GM13976 (cell line): ENCODE data around the gene RDX.

ENCODE experiments used
- DNase-seq: peaks from one replicate; pipeline ENCODE4 v3.0.0; 2012; ENCODE audit warnings: low spot score
- in situ Hi-C: fragments of 300-500 bp; cut with MboI; formaldehyde crosslinking; loops from one replicate; pipeline ENCODE4 v1.12.0; 2022; ENCODE audit warnings: low sequenced_read_pairs, mixed read lengths, inconsistent platforms; ENCODE audit not compliant: unreplicated experiment
- TF ChIP-seq, protein P1 (sequence below): IDR thresholded peaks from 2 replicates; pipeline ENCODE4 v1.5.1; 2012; ENCODE audit warnings: borderline replicate concordance, mild to moderate bottlenecking; ENCODE audit not compliant: insufficient read depth; ENCODE audit errors: extremely low read depth, missing control alignments, control extremely low read depth

Gene RDX

DNA sequence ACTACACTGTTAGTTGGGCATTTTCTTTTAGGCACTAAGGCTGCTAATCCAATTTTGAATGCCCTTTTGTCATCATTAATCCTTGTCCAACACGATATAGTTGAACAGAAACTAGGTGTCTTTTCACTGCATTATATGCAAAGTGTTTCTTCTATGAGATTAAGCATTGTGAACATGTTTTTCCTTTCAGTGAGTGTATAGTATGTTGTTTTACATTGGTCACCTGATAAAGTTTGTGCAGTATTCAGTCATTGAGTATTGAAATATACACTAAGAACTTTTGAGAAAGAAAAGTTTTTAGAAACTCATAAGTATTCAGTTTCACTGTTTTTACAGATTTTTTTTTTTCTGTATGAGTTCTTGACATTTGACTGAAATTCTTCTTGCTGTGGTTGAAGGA lies 144.2 kb downstream of the RDX start:
- in situ Hi-C loops, result no loop called here
- TF ChIP-seq, protein P1, sequence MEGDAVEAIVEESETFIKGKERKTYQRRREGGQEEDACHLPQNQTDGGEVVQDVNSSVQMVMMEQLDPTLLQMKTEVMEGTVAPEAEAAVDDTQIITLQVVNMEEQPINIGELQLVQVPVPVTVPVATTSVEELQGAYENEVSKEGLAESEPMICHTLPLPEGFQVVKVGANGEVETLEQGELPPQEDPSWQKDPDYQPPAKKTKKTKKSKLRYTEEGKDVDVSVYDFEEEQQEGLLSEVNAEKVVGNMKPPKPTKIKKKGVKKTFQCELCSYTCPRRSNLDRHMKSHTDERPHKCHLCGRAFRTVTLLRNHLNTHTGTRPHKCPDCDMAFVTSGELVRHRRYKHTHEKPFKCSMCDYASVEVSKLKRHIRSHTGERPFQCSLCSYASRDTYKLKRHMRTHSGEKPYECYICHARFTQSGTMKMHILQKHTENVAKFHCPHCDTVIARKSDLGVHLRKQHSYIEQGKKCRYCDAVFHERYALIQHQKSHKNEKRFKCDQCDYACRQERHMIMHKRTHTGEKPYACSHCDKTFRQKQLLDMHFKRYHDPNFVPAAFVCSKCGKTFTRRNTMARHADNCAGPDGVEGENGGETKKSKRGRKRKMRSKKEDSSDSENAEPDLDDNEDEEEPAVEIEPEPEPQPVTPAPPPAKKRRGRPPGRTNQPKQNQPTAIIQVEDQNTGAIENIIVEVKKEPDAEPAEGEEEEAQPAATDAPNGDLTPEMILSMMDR, result no peak
- no peak for DNase-seq

DNA sequence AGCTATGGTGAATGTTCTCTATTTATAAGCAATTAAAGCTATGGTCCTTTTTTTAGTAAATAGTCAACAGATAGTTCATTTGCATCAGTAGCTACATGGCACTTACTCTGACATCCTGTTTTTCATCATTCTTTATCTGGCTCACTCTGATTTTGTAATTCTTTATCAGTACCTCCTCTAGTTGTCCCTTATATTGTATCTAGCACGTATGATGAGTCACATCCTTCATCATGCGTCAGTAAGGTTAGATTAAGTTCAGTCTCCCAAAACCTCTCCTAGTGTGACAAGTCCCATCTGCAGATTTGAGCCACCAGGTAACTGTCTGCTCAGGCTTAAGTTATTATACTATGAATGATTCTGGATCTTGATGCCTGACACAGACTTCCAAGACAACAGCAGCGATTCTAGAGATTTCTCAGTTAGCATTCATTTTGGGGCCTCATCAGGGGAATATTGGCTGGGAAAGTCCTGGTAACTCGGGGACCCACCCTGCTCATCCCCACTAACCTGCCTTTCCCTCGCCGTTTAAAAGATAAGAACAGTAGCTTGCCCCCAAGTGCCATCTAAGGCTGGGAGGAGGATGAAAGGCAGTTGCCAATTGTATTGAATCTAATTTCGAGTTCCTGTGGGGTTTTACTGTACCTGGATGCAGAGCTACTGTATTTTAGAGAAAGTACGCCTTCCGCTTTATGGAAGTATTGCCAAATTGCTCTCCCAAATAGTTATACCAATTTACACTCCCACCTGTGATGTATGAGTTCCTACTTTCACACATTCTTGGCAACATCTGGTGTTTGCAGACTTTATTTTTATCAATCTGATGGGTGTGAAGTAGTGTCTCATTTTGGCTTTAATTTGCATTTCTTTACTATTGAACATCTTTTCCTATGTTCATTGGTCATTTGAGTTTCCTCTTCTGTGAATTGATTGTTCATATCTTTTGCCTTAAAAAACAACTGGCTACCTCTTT lies 147.4 kb downstream of the RDX start:
- TF ChIP-seq, protein P1, result no peak
- in situ Hi-C loops, result no loop called here
- no peak for DNase-seq

DNA sequence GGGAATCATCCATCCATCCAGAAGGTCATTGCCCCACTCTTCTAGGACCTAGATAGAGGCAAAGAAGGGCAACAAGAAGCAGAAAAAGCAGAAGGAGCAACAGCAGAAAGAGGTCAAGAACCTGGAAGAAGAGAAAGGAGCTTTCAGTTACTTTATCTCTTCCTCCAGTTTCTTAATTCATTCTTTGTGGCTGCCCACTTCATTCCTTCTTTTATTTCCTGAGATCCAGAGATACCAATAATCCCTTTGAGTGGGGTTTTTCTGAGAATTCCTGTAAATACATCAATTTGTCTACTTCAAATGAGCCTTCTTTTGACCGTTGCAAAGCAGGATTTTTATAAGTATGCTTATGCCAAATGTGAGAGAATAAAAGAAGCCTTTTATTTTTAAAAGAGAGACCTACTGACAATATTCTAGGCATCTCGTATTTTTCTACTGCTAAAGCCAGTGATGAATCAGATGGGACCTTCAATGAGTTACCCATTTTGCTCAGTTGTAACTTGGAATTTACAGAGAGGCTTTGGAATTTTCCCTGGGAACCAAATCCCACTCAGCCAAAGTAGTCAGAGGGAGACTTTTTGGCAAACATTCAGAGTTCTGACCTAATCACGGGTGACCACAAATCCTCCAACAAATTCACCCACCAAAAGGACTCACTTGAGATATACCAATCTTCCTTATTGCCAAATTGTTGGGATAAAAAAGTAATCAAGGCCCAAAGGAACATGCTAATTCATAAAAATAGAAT lies 148.3 kb downstream of the RDX start:
- TF ChIP-seq, protein P1, result no peak
- no peak for DNase-seq
- in situ Hi-C loops, result no loop called here

DNA sequence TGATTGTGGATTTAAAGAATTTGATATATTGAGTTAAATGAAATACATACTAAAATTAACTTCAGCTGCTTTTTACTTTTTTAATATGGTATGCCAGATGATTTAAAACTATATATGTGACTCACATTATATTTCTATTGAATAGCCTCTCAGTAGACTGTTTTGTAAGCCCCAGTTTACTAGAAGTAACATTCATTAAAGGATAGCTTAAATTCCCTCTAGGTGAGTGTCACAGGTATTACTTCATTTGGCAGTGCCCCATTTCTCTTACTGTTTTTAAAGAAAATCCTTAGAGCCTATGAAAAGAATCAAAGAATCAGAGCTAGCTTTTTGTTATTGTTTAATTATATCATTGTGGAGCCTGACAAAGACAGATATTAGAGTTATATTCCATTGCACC lies 154.6 kb downstream of the RDX start:
- DNase-seq, result no peak
- TF ChIP-seq, protein P1, result no peak
- in situ Hi-C loops, result no loop called here

DNA sequence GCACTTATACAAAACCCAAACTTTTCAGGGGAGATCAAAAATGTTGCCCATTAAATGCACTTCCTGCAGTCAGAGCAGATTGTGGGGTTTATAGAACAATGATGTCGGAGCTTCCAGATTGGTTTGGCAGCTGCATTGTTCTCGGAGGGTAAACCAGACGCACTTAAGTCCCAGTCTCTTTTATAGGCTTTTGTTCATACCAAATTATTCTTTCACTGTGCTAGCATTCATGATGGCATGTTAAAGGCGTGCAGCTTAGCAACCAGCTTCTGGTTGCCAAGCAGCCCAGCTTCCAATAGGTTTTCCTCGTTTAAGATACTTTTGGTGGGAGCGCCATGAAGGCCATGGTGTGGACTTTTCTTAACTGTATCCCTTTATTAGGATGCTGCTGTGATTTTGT lies 162.3 kb downstream of the RDX start:
- TF ChIP-seq, protein P1, result no peak
- no peak for DNase-seq
- in situ Hi-C loops, result no loop called here

DNA sequence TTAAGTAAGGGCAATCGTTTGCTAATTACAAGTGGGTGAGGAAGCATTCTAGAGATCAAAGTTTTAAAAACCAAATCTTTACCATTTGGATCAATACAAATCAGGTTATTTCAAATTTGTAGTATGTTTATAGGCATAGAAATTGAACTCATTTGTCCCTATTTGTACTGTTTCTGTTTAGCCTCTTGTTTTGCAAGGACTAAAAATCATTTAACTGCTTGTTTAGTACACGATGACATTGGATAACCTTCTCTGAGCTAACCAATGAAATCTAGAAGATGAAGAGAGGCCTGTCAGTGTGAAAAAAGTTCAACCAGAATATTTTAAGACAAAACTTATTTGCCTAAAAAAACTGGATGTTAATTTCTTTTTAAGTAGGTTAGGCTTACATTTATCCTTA lies 163.3 kb downstream of the RDX start:
- TF ChIP-seq, protein P1, result no peak
- in situ Hi-C loops, result no loop called here
- DNase-seq, result no peak
